ENCODE data around the gene SSR1. TPM values are rescaled to one million over a fixed set of nuclear protein-coding genes. Genes with fewer than 3 reads are reported as not detected.

Gene SSR1
- total RNA-seq, 1 donor from 2014 or later, result 132 TPM

- H3K4me3 Mint-ChIP-seq (ENCODE audit: unreplicated experiment), result no peak overlapping the region
- peak; percentile 71 for TF ChIP-seq CTCF (IDR thresholded peaks at IDR 0.05; ENCODE audit: unreplicated experiment)
- peaks cover 24% of the 10 kb centered on the region for H3K36me3 Mint-ChIP-seq (ENCODE audit: low read depth, unreplicated experiment)
- peaks cover 4% of the 10 kb centered on the region for H3K27me3 Mint-ChIP-seq (ENCODE audit: unreplicated experiment)
- peak overlapping the region; percentile 24 for H3K27ac Mint-ChIP-seq (ENCODE audit: unreplicated experiment)
- peaks cover 13% of the 10 kb centered on the region for H3K4me1 Mint-ChIP-seq (ENCODE audit: unreplicated experiment)
- DNase-seq (ENCODE audit: low spot score), result peak; percentile 86
- no peaks in the 10 kb centered on the region for H3K9me3 Mint-ChIP-seq (ENCODE audit: unreplicated experiment)
Measured at GRCh38 chr6:7238900-7239589, 74.0 kb downstream of the SSR1 start.

GRCh38 chr6:7238526-7238899 lies 74.5 kb downstream of the SSR1 start:
- no peak for TF ChIP-seq CTCF (IDR thresholded peaks at IDR 0.05; ENCODE audit: unreplicated experiment)
- Mint-ChIP-seq H3K9me3 (ENCODE audit: unreplicated experiment) (no peaks in the 10 kb centered on the region), H3K4me1 (ENCODE audit: unreplicated experiment) (peaks cover 10% of the 10 kb centered on the region), H3K4me3 (ENCODE audit: unreplicated experiment) (no peak overlapping the region), H3K36me3 (ENCODE audit: low read depth, unreplicated experiment) (peaks cover 29% of the 10 kb centered on the region), H3K27ac (ENCODE audit: unreplicated experiment) (no peak overlapping the region), H3K27me3 (ENCODE audit: unreplicated experiment) (peaks cover 4% of the 10 kb centered on the region)
- DNase-seq (ENCODE audit: low spot score), result no peak

- no peak overlapping the region for H3K4me3 Mint-ChIP-seq (ENCODE audit: unreplicated experiment)
- H3K9me3 Mint-ChIP-seq (ENCODE audit: unreplicated experiment), result no peaks in the 10 kb centered on the region
- H3K27ac Mint-ChIP-seq (ENCODE audit: unreplicated experiment), result no peak overlapping the region
- H3K27me3 Mint-ChIP-seq (ENCODE audit: unreplicated experiment), result peaks cover 3% of the 10 kb centered on the region
- peaks cover 30% of the 10 kb centered on the region for H3K36me3 Mint-ChIP-seq (ENCODE audit: low read depth, unreplicated experiment)
- no peak for DNase-seq (ENCODE audit: low spot score)
- H3K4me1 Mint-ChIP-seq (ENCODE audit: unreplicated experiment), result peaks cover 3% of the 10 kb centered on the region
- TF ChIP-seq CTCF (IDR thresholded peaks at IDR 0.05; ENCODE audit: unreplicated experiment), result no peak
Measured at GRCh38 chr6:7237653-7238188, 75.3 kb downstream of the SSR1 start.

GRCh38 chr6:7236306-7237209 lies 76.4 kb downstream of the SSR1 start:
- TF ChIP-seq CTCF (IDR thresholded peaks at IDR 0.05; ENCODE audit: unreplicated experiment), result no peak
- no peak overlapping the region for H3K4me3 Mint-ChIP-seq (ENCODE audit: unreplicated experiment)
- H3K9me3 Mint-ChIP-seq (ENCODE audit: unreplicated experiment), result no peaks in the 10 kb centered on the region
- H3K27me3 Mint-ChIP-seq (ENCODE audit: unreplicated experiment), result peaks cover 3% of the 10 kb centered on the region
- peaks cover 37% of the 10 kb centered on the region for H3K36me3 Mint-ChIP-seq (ENCODE audit: low read depth, unreplicated experiment)
- peaks cover 6% of the 10 kb centered on the region for H3K4me1 Mint-ChIP-seq (ENCODE audit: unreplicated experiment)
- H3K27ac Mint-ChIP-seq (ENCODE audit: unreplicated experiment), result no peak overlapping the region
- DNase-seq (ENCODE audit: low spot score), result no peak

Measured in endothelial cell (in vitro differentiated cells).